ENCODE measurements around the gene PIGA. TPM values are rescaled to one million over a fixed set of nuclear protein-coding genes. Genes with fewer than 3 reads are reported as not detected.

The PIGA gene
- total and polyA plus RNA-seq, 10 of the 15 experiments (the other 5 are each of a cell fraction or from before 2014, with no cell fraction given) = 4.9 to 24.1 (median 11.0) TPM

- Histone ChIP-seq H3K9ac (ENCODE audit: control insufficient read depth, insufficient read depth, low read length) (no peak overlapping the region), H3K4me2 (ENCODE audit: control insufficient read depth, insufficient read depth) (no peak overlapping the region), H3K79me2 (ENCODE audit: control insufficient read depth, insufficient read depth, low read length) (no peaks in the 10 kb centered on the region), H2AFZ (ENCODE audit: control insufficient read depth, low read depth, low read length) (no peak overlapping the region), H3K9me3 (replicated peaks; ENCODE audit: control insufficient read depth, insufficient read depth, low read length) (no peaks in the 10 kb centered on the region), H3K4me3 (no peak overlapping the region), H3K27ac (ENCODE audit: control insufficient read depth, insufficient read depth) (no peak overlapping the region), H3K27me3 (replicated peaks in 1 of 2; ENCODE audit: control insufficient read depth in 2 of 2, insufficient read depth in 2 of 2, low read length in 1 of 2) (no peaks in the 10 kb centered on the region), H4K20me1 (ENCODE audit: control insufficient read depth, insufficient read depth) (no peaks in the 10 kb centered on the region; the same call in 1 of the 2 replicates), H3K36me3 (ENCODE audit: control insufficient read depth in 2 of 2, insufficient read depth in 2 of 2, low read length in 1 of 2) (no peaks in the 10 kb centered on the region), H3K4me1 (ENCODE audit: control insufficient read depth, insufficient read depth, low read length) (no peaks in the 10 kb centered on the region)
- ChIA-PET RAD21 (ENCODE audit: unreplicated experiment) (no interaction called here), SMC1A (ENCODE audit: uncharacterized antibody, unreplicated experiment) (interaction anchor here (1.0 to 1.5 kb wide), 3 partner anchors 12 to 35 kb away, joined by 3 read pairs; no protein-coding TSS in a partner anchor), POLR2A (no interaction called here), CTCF (interaction anchor here (1.0 to 10.8 kb wide), 3 partner anchors 15 to 123 kb away, joined by 3 to 200 read pairs (median 3); no protein-coding TSS in a partner anchor)
- TF ChIP-seq EGR1 (IDR thresholded peaks at IDR 0.05; ENCODE audit: borderline replicate concordance in 1 of 2, low read depth in 2 of 2, low read length in 2 of 2) = no peak
- no peak for TF ChIP-seq CREM (IDR thresholded peaks at IDR 0.05; ENCODE audit: low read depth)
- no peak for TF ChIP-seq NFXL1 (IDR thresholded peaks at IDR 0.05; ENCODE audit: borderline replicate concordance)
- intact Hi-C loops (cut with micrococcal nuclease; ENCODE audit: unreplicated experiment) = loop anchor here (5.0 to 10.0 kb wide), 2 partner anchors 221 to 309 kb away; no protein-coding TSS in a partner anchor
- WGBS (ENCODE audit: insufficient coverage, insufficient replicate concordance, low lambda C conversion rate, missing lambda C conversion rate) = 38% methylated on average over 3 of the region's 3 CpGs
- no peak for ATAC-seq
- DNase-seq (ENCODE audit: low read depth, low spot score) = no peak
- no TSS peak for BruUV-seq (replicated peaks)
- FAIRE-seq = no peak
- in situ Hi-C loops (cut with MboI) = loop anchor here (5.0 kb wide), 2 partner anchors 121 to 221 kb away; no protein-coding TSS in a partner anchor
Observed at GRCh38 chrX:15345976-15346375, 10.7 kb upstream of the PIGA start.

GRCh38 chrX:15344106-15344505 lies 8.8 kb upstream of the PIGA start:
- ChIA-PET CTCF (interaction anchor here (1.6 kb wide), 1 partner anchor 125 kb away, joined by 8 read pairs; no protein-coding TSS in a partner anchor), POLR2A (no interaction called here), SMC1A (ENCODE audit: uncharacterized antibody, unreplicated experiment) (no interaction called here), RAD21 (ENCODE audit: unreplicated experiment) (no interaction called here)
- no peak for ATAC-seq
- no peak for FAIRE-seq
- H4K20me1 ChIP-seq (ENCODE audit: control insufficient read depth, insufficient read depth) = no peaks in the 10 kb centered on the region
- no peak overlapping the region for H3K4me2 ChIP-seq (ENCODE audit: control insufficient read depth, insufficient read depth)
- no peaks in the 10 kb centered on the region for H3K4me1 ChIP-seq (ENCODE audit: control insufficient read depth, insufficient read depth, low read length)
- no peaks in the 10 kb centered on the region for H3K9me3 ChIP-seq (replicated peaks; ENCODE audit: control insufficient read depth, insufficient read depth, low read length)
- H3K36me3 ChIP-seq (ENCODE audit: control insufficient read depth in 2 of 2, insufficient read depth in 2 of 2, low read length in 1 of 2) = no peaks in the 10 kb centered on the region
- H3K4me3 ChIP-seq = no peak overlapping the region
- H3K9ac ChIP-seq (ENCODE audit: control insufficient read depth, insufficient read depth, low read length) = no peak overlapping the region
- BruUV-seq (replicated peaks) = no TSS peak
- no peak for DNase-seq (ENCODE audit: low read depth, low spot score)
- no peaks in the 10 kb centered on the region for H3K79me2 ChIP-seq (ENCODE audit: control insufficient read depth, insufficient read depth, low read length)
- intact Hi-C loops (cut with micrococcal nuclease; ENCODE audit: unreplicated experiment) = loop anchor here (10.0 kb wide), 1 partner anchor 311 kb away; no protein-coding TSS in a partner anchor
- no peaks in the 10 kb centered on the region for H3K27me3 ChIP-seq (replicated peaks in 1 of 2; ENCODE audit: control insufficient read depth in 2 of 2, insufficient read depth in 2 of 2, low read length in 1 of 2)
- H3K27ac ChIP-seq (ENCODE audit: control insufficient read depth, insufficient read depth) = no peak overlapping the region
- in situ Hi-C loops (cut with MboI) = no loop called here
- no peak overlapping the region for H2AFZ ChIP-seq (ENCODE audit: control insufficient read depth, low read depth, low read length)
- TF ChIP-seq CBX5 (IDR thresholded peaks at IDR 0.05; ENCODE audit: low read depth) (no peak), CREB1 (IDR thresholded peaks at IDR 0.05; ENCODE audit: low read depth) (no peak), CTCF (IDR thresholded peaks at IDR 0.05 in 2 of 3, conservative IDR thresholded peaks at IDR 0.05 in 1 of 3; ENCODE audit: control insufficient read depth in 2 of 3, extremely low read depth in 1 of 3, insufficient read depth in 1 of 3, low read depth in 3 of 3, low read length in 3 of 3) (no peak), TAF1 (IDR thresholded peaks at IDR 0.05; ENCODE audit: borderline replicate concordance, low read depth, low read length) (no peak), SREBF1 (IDR thresholded peaks at IDR 0.05; ENCODE audit: low read length) (no peak), ZNF217 (IDR thresholded peaks at IDR 0.05) (no peak), YY1 (IDR thresholded peaks at IDR 0.05; ENCODE audit: low read depth, low read length) (no peak), SRF (IDR thresholded peaks at IDR 0.05; ENCODE audit: low read depth in 2 of 2, low read length in 2 of 2) (no peak), SMAD1 (IDR thresholded peaks at IDR 0.05; ENCODE audit: low read depth, partially characterized antibody) (no peak), SP1 (IDR thresholded peaks at IDR 0.05; ENCODE audit: low read depth, low read length) (no peak), IRF4 (IDR thresholded peaks at IDR 0.05; ENCODE audit: low read depth, low read length) (no peak)

Measured in GM12878 (cell line).